ENCODE results near the gene TCF15.
A peak's percentile ranks its signal among the peaks of the same experiment; 100 is the strongest.

The TCF15 gene

GRCh38 chr20:626579-626978 lies 16.5 kb upstream of the TCF15 start:
- DNase-seq (ENCODE audit: low spot score in 2 of 2) (no peak), ATAC-seq (peak; percentile 28)
- no peak overlapping the region for H3K27ac Mint-ChIP-seq
- H3K4me1 Mint-ChIP-seq: no peaks in the 10 kb centered on the region
- H3K9me3 Mint-ChIP-seq: no peaks in the 10 kb centered on the region
- H3K36me3 Mint-ChIP-seq: no peaks in the 10 kb centered on the region
- no peak overlapping the region for H3K4me3 Mint-ChIP-seq

- Mint-ChIP-seq H3K9me3 (no peaks in the 10 kb centered on the region), H3K36me3 (no peaks in the 10 kb centered on the region)
Measured at GRCh38 chr20:625360-625932, 15.3 kb upstream of the TCF15 start.

GRCh38 chr20:623704-624103 lies 13.6 kb upstream of the TCF15 start:
- no peak overlapping the region for H3K4me3 Mint-ChIP-seq

More at GRCh38 chr20:625360-625932, 15.3 kb upstream of the TCF15 start:
- Mint-ChIP-seq H3K4me3 (no peak overlapping the region), H3K27ac (no peak overlapping the region), H3K4me1 (no peaks in the 10 kb centered on the region)
- ATAC-seq (no peak), DNase-seq (ENCODE audit: low spot score in 2 of 2) (no peak)

GRCh38 chr20:623021-623420 lies 12.9 kb upstream of the TCF15 start:
- DNase-seq (ENCODE audit: low spot score in 2 of 2) (no peak), ATAC-seq (no peak)
- no peak overlapping the region for H3K27ac Mint-ChIP-seq
- H3K4me1 Mint-ChIP-seq: no peaks in the 10 kb centered on the region
- H3K9me3 Mint-ChIP-seq: peaks cover 1% of the 10 kb centered on the region
- no peaks in the 10 kb centered on the region for H3K36me3 Mint-ChIP-seq
- H3K4me3 Mint-ChIP-seq: no peak overlapping the region

More at GRCh38 chr20:623704-624103, 13.6 kb upstream of the TCF15 start:
- Mint-ChIP-seq H3K36me3 (no peaks in the 10 kb centered on the region), H3K4me1 (no peaks in the 10 kb centered on the region), H3K9me3 (no peaks in the 10 kb centered on the region), H3K27ac (no peak overlapping the region)
- ATAC-seq: no peak
- DNase-seq (ENCODE audit: low spot score in 2 of 2): no peak

GRCh38 chr20:622161-622560 lies 12.1 kb upstream of the TCF15 start:
- H3K4me1 Mint-ChIP-seq: no peaks in the 10 kb centered on the region
- no peak overlapping the region for H3K4me3 Mint-ChIP-seq
- no peak for DNase-seq (ENCODE audit: low spot score in 2 of 2)
- peaks cover 4% of the 10 kb centered on the region for H3K9me3 Mint-ChIP-seq
- H3K27ac Mint-ChIP-seq: no peak overlapping the region
- H3K36me3 Mint-ChIP-seq: no peaks in the 10 kb centered on the region
- ATAC-seq: no peak

- ATAC-seq (no peak), DNase-seq (ENCODE audit: low spot score in 2 of 2) (no peak)
- Mint-ChIP-seq H3K27ac (no peak overlapping the region), H3K9me3 (peaks cover 4% of the 10 kb centered on the region), H3K4me1 (no peaks in the 10 kb centered on the region), H3K36me3 (no peaks in the 10 kb centered on the region), H3K4me3 (no peak overlapping the region)
Measured at GRCh38 chr20:621125-621756, 11.1 kb upstream of the TCF15 start.

- H3K4me3 Mint-ChIP-seq: no peak overlapping the region
- H3K36me3 Mint-ChIP-seq: no peaks in the 10 kb centered on the region
- H3K27ac Mint-ChIP-seq: no peak overlapping the region
- DNase-seq (ENCODE audit: low spot score in 2 of 2) (no peak), ATAC-seq (no peak)
- peaks cover 4% of the 10 kb centered on the region for H3K9me3 Mint-ChIP-seq
- no peaks in the 10 kb centered on the region for H3K4me1 Mint-ChIP-seq
Measured at GRCh38 chr20:620246-620645, 10.1 kb upstream of the TCF15 start.

GRCh38 chr20:618980-619379 lies 8.9 kb upstream of the TCF15 start:
- no peak for DNase-seq (ENCODE audit: low spot score in 2 of 2)
- ATAC-seq: no peak
- H3K36me3 Mint-ChIP-seq: no peaks in the 10 kb centered on the region
- H3K4me3 Mint-ChIP-seq: no peak overlapping the region
- no peak overlapping the region for H3K27ac Mint-ChIP-seq
- H3K4me1 Mint-ChIP-seq: no peaks in the 10 kb centered on the region
- H3K9me3 Mint-ChIP-seq: peaks cover 4% of the 10 kb centered on the region

- no peaks in the 10 kb centered on the region for H3K4me1 Mint-ChIP-seq
- peaks cover 4% of the 10 kb centered on the region for H3K9me3 Mint-ChIP-seq
- no peaks in the 10 kb centered on the region for H3K36me3 Mint-ChIP-seq
- no peak for ATAC-seq
- no peak overlapping the region for H3K27ac Mint-ChIP-seq
- DNase-seq (ENCODE audit: low spot score in 2 of 2): no peak
- H3K4me3 Mint-ChIP-seq: no peak overlapping the region
Measured at GRCh38 chr20:617934-618690, 8.0 kb upstream of the TCF15 start.

GRCh38 chr20:615514-615913 lies 5.4 kb upstream of the TCF15 start:
- Mint-ChIP-seq H3K4me3 (no peak overlapping the region), H3K36me3 (no peaks in the 10 kb centered on the region), H3K27ac (no peak overlapping the region), H3K9me3 (peaks cover 4% of the 10 kb centered on the region), H3K4me1 (peaks cover 6% of the 10 kb centered on the region)
- no peak for ATAC-seq
- DNase-seq (ENCODE audit: low spot score in 2 of 2): no peak

GRCh38 chr20:611843-612185 lies 1.7 kb upstream of the TCF15 start:
- Mint-ChIP-seq H3K36me3 (no peaks in the 10 kb centered on the region), H3K4me3 (no peak overlapping the region), H3K9me3 (no peaks in the 10 kb centered on the region), H3K4me1 (peaks cover 6% of the 10 kb centered on the region), H3K27ac (no peak overlapping the region)
- ATAC-seq (no peak), DNase-seq (ENCODE audit: low spot score in 2 of 2) (no peak)

- DNase-seq (ENCODE audit: low spot score in 2 of 2) (no peak), ATAC-seq (no peak)
- peaks cover 6% of the 10 kb centered on the region for H3K4me1 Mint-ChIP-seq
- H3K4me3 Mint-ChIP-seq: no peak overlapping the region
- no peaks in the 10 kb centered on the region for H3K9me3 Mint-ChIP-seq
- no peaks in the 10 kb centered on the region for H3K36me3 Mint-ChIP-seq
- no peak overlapping the region for H3K27ac Mint-ChIP-seq
Measured at GRCh38 chr20:611047-611842, 1.1 kb upstream of the TCF15 start.

- H3K9me3 Mint-ChIP-seq: no peaks in the 10 kb centered on the region
- no peak overlapping the region for H3K4me3 Mint-ChIP-seq
- ATAC-seq (no peak), DNase-seq (ENCODE audit: low spot score in 2 of 2) (no peak)
- H3K27ac Mint-ChIP-seq: no peak overlapping the region
- no peaks in the 10 kb centered on the region for H3K36me3 Mint-ChIP-seq
- peaks cover 6% of the 10 kb centered on the region for H3K4me1 Mint-ChIP-seq
Measured at GRCh38 chr20:609371-609964, 641 bp downstream of the TCF15 start.

GRCh38 chr20:608970-609369 lies 1.1 kb downstream of the TCF15 start:
- DNase-seq (ENCODE audit: low spot score in 2 of 2) (no peak), ATAC-seq (no peak)
- Mint-ChIP-seq H3K9me3 (no peaks in the 10 kb centered on the region), H3K4me3 (no peak overlapping the region), H3K4me1 (peaks cover 6% of the 10 kb centered on the region), H3K36me3 (no peaks in the 10 kb centered on the region), H3K27ac (no peak overlapping the region)

- Mint-ChIP-seq H3K36me3 (no peaks in the 10 kb centered on the region), H3K9me3 (no peaks in the 10 kb centered on the region), H3K4me3 (no peak overlapping the region), H3K4me1 (peaks cover 6% of the 10 kb centered on the region), H3K27ac (no peak overlapping the region)
- ATAC-seq: no peak
- DNase-seq (ENCODE audit: low spot score in 2 of 2): no peak
Measured at GRCh38 chr20:607476-607875, 2.6 kb downstream of the TCF15 start.
